Stimulated activated CD8-positive, alpha-beta memory T cell treated with anti-CD3 and anti-CD28 coated beads, Interleukin-4, amount 100 ng/mL, for 24 hours (primary cell): ENCODE results near the gene GGNBP2.

Experiments used
- DNase-seq: peaks from one replicate; pipeline ENCODE4 v3.0.0-alpha.2; 2020; ENCODE audit warnings: low read depth

The GGNBP2 gene

GRCh38 chr17:36632916-36633771 lies 88.4 kb downstream of the GGNBP2 start:
- DNase-seq, result no peak
